Thoracic aorta (tissue), 2 donors: ENCODE measurements around the gene GADD45G. TPM values are rescaled to one million over a fixed set of nuclear protein-coding genes. Genes with fewer than 3 reads are reported as not detected.

Experiments used
- ATAC-seq: fragments of 150-250 bp; one replicate; pipeline ENCODE4 v1.8.0; 2017; ENCODE audit warnings: low read depth; ENCODE audit not compliant: insufficient number of reproducible peaks, low FRiP score
- DNase-seq: peaks from one replicate; pipeline ENCODE4 v3.0.0-alpha.2; 2020; ENCODE audit warnings: low spot score
- H3K27ac ChIP-seq, 2 donors: fragments of 200-600 bp; sonication (generic); 1 replicate in 1 of 2; 2 replicates in 1 of 2; pipeline ENCODE4 v1.5.1; 2016; ENCODE audit warnings: mild to moderate bottlenecking in 2 of 2, moderate library complexity in 2 of 2
- H3K27me3 ChIP-seq: fragments of 200-600 bp; sonication (generic); replicated peaks from 2 replicates; pipeline ENCODE4 v1.6.0; 2016; ENCODE audit warnings: mild to moderate bottlenecking; ENCODE audit not compliant: insufficient read depth
- H3K36me3 ChIP-seq: fragments of 200-600 bp; sonication (generic); one replicate; pipeline ENCODE4 v1.5.1; 2016
- H3K4me1 ChIP-seq, 2 donors: fragments of 200-600 bp; sonication (generic); 1 replicate in 1 of 2; 2 replicates in 1 of 2; pipeline versions ENCODE4 v1.5.1 to v1.6.0; 2016; ENCODE audit warnings: low read depth in 2 of 2, mild to moderate bottlenecking in 1 of 2; ENCODE audit not compliant: control insufficient read depth in 1 of 2
- H3K4me3 ChIP-seq: fragments of 200-600 bp; sonication (generic); 2 replicates; pipeline ENCODE4 v1.5.1; 2016; ENCODE audit warnings: mild to moderate bottlenecking
- H3K9me3 ChIP-seq: fragments of 200-600 bp; sonication (generic); 2 replicates; pipeline ENCODE4 v1.5.1; 2016
- total RNA-seq, 2 donors: library from RNA; depleted of rRNA; stranded (reverse); fragments of >200 nt; gene quantifications; one replicate each; pipeline versions ENCODE4 v1.1.0 to v1.2.3, GENCODE V29; 2016
- TF ChIP-seq, protein P1 (sequence below): fragments of 200-600 bp; sonication (generic); IDR thresholded peaks from one replicate; pipeline ENCODE4 v1.5.1; 2019; ENCODE audit warnings: antibody characterized with exemption

Gene GADD45G
- total RNA-seq, 2 donors from 2014 or later: 5.8 to 19.3 TPM

GRCh38 chr9:89596937-89597555 lies 7.8 kb upstream of the GADD45G start:
- ATAC-seq (no peak), DNase-seq (no peak)
- H3K36me3 ChIP-seq: no peaks in the 10 kb centered on the region
- no peak overlapping the region for H3K4me3 ChIP-seq
- TF ChIP-seq, protein P1, sequence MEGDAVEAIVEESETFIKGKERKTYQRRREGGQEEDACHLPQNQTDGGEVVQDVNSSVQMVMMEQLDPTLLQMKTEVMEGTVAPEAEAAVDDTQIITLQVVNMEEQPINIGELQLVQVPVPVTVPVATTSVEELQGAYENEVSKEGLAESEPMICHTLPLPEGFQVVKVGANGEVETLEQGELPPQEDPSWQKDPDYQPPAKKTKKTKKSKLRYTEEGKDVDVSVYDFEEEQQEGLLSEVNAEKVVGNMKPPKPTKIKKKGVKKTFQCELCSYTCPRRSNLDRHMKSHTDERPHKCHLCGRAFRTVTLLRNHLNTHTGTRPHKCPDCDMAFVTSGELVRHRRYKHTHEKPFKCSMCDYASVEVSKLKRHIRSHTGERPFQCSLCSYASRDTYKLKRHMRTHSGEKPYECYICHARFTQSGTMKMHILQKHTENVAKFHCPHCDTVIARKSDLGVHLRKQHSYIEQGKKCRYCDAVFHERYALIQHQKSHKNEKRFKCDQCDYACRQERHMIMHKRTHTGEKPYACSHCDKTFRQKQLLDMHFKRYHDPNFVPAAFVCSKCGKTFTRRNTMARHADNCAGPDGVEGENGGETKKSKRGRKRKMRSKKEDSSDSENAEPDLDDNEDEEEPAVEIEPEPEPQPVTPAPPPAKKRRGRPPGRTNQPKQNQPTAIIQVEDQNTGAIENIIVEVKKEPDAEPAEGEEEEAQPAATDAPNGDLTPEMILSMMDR: no peak
- H3K27me3 ChIP-seq: no peaks in the 10 kb centered on the region
- H3K27ac ChIP-seq: no peak overlapping the region
- H3K9me3 ChIP-seq: no peaks in the 10 kb centered on the region
- no peaks in the 10 kb centered on the region for H3K4me1 ChIP-seq

DNA sequence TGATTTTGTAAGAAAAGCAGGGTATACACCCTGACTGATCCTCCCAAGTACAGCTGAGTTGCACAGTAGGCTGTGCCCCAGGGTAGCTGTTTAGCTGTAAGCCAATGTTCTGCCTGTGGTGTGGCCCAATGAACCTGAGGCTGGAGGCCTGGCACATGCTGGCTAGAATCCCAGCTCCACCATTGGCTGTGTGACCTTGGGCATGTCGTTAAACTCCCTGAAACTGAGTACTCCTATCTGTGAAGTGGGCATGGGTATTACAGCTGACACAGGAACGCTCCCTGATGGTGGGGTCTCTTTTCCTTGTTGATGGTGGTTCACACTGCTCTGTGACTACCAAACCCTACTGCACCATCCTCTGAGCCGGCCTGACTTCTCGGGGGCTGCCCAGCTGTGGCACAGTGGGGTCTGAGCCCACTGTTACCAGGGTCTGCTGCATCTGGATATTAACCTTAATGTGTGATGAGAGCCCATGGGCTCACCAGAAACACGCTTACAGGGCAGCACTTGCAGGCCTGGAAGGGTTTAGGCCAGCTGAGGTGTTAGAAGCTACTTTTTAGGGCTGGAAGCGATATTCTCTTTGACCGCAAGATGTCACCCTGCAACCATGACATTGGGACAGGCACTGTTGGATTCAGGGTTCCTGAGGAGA lies 7.0 kb upstream of the GADD45G start:
- no peak for ATAC-seq

GRCh38 chr9:89598363-89598713 lies 6.5 kb upstream of the GADD45G start:
- Histone ChIP-seq H3K36me3 (no peaks in the 10 kb centered on the region), H3K9me3 (no peaks in the 10 kb centered on the region), H3K4me1 (peaks cover 2 to 7% of the 10 kb centered on the region in 2 donors), H3K27ac (no peak overlapping the region), H3K4me3 (no peak overlapping the region), H3K27me3 (no peaks in the 10 kb centered on the region)
- no peak for ATAC-seq
- DNase-seq: no peak
- TF ChIP-seq, protein P1: no peak

More for the DNA sequence above, 7.0 kb upstream of the GADD45G start:
- H3K27ac ChIP-seq: no peak overlapping the region
- TF ChIP-seq, protein P1: peak; percentile 78
- peaks cover 0 to 2% of the 10 kb centered on the region in 2 donors for H3K4me1 ChIP-seq
- H3K36me3 ChIP-seq: no peaks in the 10 kb centered on the region
- H3K27me3 ChIP-seq: no peaks in the 10 kb centered on the region
- H3K9me3 ChIP-seq: no peaks in the 10 kb centered on the region
- H3K4me3 ChIP-seq: no peak overlapping the region
- no peak for DNase-seq

- no peak overlapping the region for H3K4me3 ChIP-seq
- no peaks in the 10 kb centered on the region for H3K36me3 ChIP-seq
- H3K4me1 ChIP-seq: peaks cover 8 to 13% of the 10 kb centered on the region in 2 donors
- H3K9me3 ChIP-seq: no peaks in the 10 kb centered on the region
- H3K27me3 ChIP-seq: no peaks in the 10 kb centered on the region
- no peak overlapping the region for H3K27ac ChIP-seq
- no peak for DNase-seq
- no peak for ATAC-seq
- TF ChIP-seq, protein P1: no peak
Observed at GRCh38 chr9:89598926-89599325, 5.9 kb upstream of the GADD45G start.

GRCh38 chr9:89600831-89601230 lies 4.0 kb upstream of the GADD45G start:
- DNase-seq (no peak), ATAC-seq (no peak)
- peaks cover 12 to 18% of the 10 kb centered on the region in 2 donors for H3K4me1 ChIP-seq
- H3K27me3 ChIP-seq: no peaks in the 10 kb centered on the region
- H3K9me3 ChIP-seq: no peaks in the 10 kb centered on the region
- TF ChIP-seq, protein P1: no peak
- no peak overlapping the region for H3K4me3 ChIP-seq
- no peak overlapping the region for H3K27ac ChIP-seq
- no peaks in the 10 kb centered on the region for H3K36me3 ChIP-seq
